Head of caudate nucleus (tissue), 42 donors: ENCODE results near the gene PDGFRB.

Source experiments
- DNase-seq, 42 donors: peaks; one replicate each; pipeline versions ENCODE4 v3.0.0 to v3.0.0-alpha.2; 2020 to 2021; ENCODE audit warnings: mixed read lengths in 7 of 42
- intact Hi-C: fragments of 100-400 bp; cut with DNase I; formaldehyde crosslinking; loops from one replicate; pipeline ENCODE4 v1.15.0; 2022

Gene PDGFRB

DNA sequence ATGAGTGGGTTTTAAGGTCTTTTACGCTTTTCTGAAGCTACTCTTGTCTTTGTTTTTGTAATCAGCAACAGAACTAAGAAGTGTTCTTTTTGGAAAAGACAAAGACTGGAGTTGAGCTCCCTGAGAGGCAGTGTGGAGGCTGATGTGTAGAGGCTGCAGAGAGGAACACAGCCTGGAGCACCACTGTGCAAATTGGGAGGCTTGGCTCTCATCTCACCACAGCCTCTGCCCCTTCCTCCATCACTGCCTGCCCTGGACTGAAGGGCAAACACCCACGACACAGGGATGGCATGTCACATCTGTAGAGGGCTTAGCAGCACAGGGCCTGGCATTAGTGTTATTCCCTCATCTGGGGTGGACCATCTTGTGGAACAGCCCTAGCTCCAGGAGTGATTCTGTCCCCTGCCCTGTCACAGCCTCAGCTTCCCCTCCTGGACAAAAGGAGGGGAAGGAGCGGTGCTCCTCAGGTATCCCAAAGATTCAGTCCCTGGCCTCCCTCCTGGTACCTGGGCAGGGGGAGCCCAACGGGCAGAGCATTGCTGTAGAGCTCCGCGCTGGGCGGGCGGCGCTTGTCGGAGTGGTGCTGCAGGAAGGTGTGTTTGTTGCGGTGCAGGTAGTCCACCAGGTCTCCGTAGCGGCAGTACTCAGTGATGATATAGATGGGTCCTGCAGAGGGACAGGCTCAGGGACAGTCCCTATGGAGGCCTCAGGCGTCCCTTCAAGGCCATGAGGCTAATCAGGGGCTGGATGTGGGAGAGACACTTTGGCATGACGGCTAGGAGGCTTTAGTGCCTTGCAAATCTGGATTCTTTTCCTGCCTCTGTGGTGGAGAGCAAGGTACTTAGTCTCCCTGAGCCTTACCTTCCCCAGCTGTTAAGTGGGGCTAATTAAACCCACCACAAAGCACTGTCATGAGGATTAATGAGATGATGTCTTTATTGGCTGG is 32.8 kb downstream of the PDGFRB start:
- intact Hi-C loops = no loop called here
- no peak for DNase-seq

DNA sequence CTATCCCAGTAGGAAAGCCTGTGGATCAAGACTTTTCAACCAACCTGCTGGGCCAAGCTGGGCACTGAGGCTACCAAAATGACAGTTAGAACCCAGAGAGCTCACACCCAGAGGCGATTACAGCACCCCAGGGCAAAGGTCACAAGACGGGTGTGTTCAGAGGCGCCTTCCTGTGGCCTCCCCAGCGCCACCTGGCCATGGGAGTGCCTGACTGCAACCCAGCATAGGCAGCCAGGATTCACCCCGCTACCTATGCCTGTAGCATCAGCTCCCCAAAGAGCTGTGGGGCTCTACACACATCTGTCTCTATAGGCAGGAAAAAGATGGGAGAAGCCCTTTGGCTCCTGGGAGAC is 33.5 kb downstream of the PDGFRB start:
- DNase-seq = no peak
- intact Hi-C loops = no loop called here

DNA sequence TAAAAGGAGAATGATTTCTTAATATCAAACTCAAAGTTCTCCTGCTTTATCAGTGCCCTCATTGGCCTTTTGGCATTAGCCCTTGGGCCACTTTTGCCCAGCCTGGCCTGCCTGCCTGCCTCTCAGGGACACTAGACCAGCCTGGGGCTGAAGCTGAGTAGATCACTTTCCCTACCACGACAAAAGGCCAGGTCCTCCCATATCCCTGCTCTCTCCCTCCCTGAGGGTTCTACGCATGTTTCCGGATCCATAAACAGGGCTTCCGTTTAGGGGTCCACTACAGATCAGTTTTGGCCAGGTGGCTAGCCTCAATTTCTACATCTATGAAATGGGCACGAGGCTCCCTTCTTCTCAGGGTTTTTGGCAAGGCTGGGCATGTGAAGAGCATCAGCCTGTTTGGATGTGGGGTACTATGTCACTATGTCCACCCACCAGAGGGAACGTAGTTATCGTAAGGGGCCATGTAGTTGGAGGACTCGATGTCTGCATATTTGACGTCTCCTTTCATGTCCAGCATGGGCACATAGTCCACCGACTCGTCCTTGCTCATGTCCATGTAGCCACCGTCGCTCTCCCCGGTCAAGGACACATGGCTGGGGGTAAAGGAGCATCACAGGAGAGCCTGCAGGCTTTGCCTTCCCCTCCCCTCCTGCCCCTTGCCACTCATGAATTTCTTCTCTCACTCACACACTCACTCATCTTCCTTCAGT is 34.0 kb downstream of the PDGFRB start:
- no peak for DNase-seq
- intact Hi-C loops = no loop called here

DNA sequence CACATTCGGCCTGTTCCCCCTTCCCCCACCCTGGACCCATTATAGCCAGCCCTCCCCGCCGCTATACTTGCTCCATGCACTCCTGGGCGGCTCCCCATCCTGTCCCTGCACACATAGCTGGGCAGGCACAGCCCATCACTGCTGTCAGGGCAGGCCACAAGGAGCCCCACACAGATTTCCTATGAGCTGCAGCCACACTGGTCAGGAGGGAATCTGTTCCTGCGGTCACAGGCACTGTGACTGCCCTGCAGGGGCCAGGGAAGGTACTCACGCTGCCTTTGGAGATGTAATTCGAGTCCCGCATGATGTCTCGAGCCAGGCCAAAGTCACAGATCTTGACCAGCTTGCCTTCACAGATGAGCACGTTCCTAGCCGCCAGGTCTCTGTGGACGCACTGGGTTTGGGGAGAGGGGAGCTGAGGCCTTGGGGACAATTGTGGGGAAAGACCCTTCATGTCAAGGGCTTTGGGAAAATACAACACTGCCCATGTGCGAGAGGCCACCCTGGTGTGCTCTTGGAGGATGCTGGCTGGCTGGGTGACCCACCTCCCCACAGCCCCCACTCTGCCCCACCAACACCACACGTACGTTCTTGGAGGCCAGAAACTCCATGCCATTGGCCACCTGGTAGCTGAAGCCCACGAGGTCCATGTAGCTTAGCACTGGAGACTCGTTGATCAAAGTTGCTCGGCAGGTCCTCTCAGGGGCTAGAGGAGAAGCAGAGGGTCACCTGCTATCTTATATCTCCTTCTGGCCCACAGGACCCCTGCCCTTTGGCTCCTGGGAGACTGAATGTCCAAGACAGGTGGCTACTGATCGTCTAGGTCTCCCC is 34.8 kb downstream of the PDGFRB start:
- intact Hi-C loops = no loop called here
- peak in 2 of 42 donors; percentile 5 to 25 for DNase-seq

DNA sequence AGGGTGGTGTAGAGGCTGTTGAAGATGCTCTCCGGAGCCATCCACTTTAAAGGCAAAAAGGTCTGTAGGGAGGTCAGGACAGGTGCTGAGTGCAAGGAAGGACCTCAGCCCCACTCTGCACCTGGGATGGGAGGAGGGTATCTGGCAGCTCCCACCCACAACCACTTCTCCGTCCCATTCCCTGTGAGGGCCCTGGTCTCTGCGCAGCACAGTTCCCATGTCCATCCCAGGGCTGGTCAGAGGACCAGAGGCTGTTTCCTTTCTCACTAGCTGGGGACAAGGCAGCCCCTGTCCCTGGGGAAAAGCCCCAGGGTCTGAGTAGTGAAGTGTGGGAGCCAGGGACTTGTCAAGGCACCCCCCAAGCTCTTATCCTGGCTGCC is 35.6 kb downstream of the PDGFRB start:
- peak in 3 of 42 donors; percentile 5 to 9 (median 7) for DNase-seq
- intact Hi-C loops = no loop called here

DNA sequence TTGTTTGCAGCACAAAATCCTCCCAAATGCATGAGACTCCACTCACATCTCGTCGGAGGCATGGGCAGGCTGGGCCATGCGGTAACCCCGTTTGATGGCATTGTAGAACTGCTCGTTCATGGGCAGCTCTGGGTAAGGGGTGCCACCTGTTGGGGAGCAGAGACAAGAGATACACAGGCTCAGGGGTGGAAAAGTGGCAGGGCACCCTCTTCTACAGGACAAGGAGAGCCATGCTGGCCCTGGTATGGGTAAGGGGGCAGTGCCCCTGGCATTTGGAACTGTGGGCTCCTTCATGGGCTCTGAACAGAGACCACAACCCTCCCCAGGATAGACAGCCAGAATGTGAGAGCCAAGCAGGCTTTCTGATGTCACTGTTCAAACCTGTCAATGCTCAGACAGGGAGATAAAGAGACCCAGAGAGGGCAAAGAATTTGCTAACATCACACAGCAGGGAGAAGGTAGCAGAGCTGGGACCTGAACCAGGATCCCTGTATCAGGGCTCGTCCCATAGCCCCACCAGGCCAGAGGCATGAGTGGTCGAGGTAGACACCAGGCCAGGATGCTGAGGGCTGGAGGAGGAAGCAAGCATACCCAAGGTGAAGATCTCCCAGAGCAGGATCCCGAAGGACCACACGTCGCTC is 36.1 kb downstream of the PDGFRB start:
- peak in 13 of 42 donors; percentile 4 to 62 (median 30) for DNase-seq
- intact Hi-C loops = no loop called here

DNA sequence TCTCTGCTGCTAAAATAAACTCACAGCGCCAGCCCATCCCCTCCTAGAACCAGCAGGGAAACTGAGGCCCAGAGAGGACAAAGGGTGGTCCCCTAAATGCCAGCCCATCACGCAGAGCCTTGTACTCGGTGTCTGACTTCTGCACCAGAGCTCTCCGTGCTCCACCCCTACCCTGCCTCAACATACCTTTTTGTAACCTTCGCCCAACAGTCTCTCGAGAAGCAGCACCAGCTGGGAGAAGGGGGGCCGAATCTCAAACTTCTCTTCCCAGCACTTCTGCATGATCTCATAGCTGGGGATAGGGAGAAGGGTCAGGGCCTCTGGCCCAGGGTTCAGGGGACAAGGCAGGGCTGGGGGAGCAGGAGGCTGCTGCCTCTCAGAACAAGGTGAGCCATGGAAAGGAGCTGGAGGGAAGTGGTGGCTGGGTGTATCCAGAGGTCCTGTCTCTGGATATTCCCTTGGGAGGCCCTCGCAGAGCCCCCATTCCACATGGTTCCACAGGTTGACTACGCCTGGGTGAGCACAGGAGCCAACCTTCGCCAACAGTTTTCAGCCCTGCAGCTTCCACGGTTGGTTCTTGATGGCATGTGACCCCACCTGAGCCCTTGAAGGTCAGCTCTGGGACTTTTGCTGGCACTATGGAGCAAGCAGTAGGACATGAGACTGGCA is 37.0 kb downstream of the PDGFRB start:
- intact Hi-C loops = no loop called here
- peak in 7 of 42 donors; percentile 2 to 18 (median 7) for DNase-seq

DNA sequence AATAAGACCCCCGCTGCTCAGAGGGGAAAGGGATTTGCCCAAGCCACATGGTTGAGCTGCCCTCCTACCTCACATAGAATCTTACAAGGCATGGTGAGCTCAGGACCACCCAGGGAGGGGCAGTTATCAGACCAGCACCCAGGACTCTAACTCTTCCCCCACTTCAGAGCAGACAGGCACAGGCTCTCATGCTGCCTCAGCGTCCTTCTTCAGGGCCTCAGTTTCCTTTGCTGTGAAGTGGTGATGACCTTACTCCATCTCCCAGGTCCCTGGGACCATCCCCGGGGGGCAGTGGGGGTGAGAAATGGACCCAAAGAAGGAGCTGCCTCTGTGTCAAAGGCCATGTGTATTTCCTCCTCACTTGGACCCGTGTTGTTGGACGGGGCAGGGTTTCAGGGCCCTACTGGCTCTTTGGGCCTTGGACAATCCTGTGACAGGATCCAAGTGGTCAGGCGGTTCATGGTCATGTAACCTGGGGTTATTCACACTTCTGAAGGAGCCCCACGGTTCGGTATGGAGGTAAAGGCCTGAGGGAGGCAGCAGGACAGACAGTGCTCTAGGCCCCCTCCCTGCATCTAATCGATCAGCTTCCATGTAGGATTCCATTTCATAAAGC is 37.6 kb downstream of the PDGFRB start:
- intact Hi-C loops = no loop called here
- peak in 6 of 42 donors; percentile 2 to 13 (median 8) for DNase-seq

DNA sequence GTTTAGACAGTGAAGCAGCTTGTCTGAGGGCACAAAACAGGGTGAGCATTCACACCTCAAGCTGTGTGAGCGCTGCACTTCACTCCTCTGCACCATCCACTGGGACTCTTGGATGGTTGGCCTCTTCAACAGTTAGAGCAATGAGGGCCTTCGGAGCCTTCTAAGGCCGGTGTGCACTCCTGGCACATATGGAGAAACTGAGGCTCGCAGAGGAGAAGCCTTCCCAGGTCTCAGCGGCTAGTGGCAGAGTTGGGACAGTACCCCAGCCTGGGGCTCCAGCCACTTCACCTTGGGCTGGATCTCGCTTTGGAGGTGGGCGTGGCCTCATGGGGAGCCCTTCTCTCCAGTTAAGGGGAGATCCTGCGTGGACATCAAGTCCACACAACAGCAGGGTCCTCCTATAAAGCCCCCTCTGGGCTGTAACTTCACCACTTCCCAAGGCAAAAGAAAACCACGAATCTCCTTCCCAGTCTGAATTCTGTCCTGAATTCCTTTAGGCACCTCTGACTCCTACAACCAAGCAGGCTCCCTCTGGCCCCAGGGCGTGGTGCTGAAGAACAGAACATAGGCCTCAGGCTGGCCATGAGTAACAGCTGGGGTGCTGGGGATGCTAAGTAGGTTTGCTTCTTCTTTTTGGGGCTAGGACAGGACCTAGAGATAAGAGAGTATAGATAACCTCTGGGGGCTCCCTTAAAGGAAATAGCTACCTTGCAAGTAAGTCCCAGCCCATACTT is 38.8 kb downstream of the PDGFRB start:
- intact Hi-C loops = no loop called here
- DNase-seq = peak in 11 of 42 donors; percentile 1 to 32 (median 10)

DNA sequence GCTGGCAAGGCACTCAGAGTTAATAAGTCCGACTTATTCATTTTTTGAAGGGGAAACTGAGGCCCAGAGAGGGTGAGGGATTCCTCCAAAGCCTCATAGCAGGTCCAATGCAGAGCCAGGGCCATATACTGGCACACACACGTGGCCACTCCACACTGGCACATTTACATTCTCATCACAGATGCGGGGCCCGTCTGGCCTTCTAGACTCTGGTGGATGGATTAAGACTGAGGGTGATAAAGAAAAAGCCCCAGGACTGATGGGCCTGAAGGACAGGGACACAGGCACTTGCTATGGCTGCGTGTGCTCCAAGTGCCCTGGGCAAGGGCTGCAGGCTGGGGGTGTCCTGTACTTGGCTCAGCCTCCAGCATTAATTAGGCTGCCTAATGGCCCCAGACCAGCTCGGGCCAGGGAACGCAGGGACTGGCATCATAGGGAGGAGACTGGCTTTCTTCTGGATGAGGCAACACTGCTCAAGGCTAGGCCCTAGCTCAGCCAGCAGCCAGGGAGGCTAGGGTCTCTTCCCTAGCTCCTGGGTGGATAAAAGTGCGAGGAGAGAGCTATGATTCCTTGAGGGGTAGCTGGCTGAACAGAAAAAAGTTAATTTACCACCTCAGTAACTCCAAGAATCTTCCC is 40.8 kb downstream of the PDGFRB start:
- peak in 20 of 42 donors; percentile 1 to 63 (median 30) for DNase-seq
- intact Hi-C loops = no loop called here

DNA sequence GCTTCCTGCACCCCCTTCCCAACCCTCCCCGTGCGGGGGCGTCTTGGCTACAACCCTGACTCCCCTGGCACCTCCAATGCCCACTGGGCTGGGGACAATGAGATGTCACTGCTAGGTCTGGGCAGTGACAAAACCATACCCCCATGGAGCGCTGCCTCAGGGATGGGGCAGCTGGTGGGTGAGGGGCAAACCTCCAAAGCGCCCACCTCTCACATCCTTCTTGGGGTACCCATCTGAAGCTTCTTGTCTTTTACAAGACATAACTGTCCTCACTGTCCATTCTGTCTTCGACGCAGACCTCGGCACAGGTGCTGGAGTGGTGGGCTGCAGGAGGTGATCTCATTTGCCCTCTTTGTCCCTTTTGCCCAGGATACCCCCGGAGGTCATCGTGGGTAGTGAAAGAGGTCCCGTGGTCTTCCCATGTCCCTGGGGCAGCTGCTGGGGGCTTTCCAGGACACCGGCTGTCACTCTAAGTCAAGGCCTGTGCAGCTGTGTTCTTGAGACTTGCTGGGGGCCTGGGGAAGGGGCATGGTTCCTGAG is 41.5 kb downstream of the PDGFRB start:
- intact Hi-C loops = no loop called here
- peak in 12 of 42 donors; percentile 3 to 38 (median 16) for DNase-seq

DNA sequence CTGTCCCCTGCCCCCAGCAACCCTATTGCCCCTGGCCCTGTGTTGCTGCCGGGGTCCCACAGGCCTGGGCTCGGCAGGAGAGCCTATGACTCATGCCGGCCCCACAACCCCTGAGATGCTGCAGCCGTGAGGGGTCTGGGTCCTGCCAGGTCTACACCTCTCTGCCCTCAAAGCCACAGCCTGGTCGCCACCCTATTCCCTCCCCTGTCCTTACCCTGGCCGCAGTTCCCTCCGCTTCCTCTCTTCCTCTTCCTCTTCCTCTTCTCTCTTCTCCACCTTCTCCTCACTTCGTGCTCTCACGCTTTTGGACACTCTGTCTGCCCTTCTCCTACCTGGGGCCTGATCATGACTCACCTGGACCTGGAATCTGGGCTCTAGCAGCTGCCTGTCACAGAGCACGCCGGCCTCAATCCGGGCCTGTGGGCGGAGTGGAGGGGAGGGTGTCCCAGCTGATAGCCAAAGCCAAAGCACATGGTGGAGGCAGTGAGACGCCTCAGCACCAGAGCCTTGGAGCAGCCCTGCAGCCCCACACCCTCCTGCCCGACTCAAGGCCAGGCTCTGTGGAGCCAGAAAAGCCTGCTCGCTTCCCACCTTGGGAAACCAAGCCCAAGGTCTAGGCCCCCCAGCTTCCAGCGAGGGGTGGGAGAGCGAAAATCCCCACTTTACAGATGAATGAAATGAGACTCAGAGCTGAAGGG is 42.4 kb downstream of the PDGFRB start:
- DNase-seq = peak in 12 of 42 donors; percentile 1 to 41 (median 20)
- intact Hi-C loops = no loop called here

DNA sequence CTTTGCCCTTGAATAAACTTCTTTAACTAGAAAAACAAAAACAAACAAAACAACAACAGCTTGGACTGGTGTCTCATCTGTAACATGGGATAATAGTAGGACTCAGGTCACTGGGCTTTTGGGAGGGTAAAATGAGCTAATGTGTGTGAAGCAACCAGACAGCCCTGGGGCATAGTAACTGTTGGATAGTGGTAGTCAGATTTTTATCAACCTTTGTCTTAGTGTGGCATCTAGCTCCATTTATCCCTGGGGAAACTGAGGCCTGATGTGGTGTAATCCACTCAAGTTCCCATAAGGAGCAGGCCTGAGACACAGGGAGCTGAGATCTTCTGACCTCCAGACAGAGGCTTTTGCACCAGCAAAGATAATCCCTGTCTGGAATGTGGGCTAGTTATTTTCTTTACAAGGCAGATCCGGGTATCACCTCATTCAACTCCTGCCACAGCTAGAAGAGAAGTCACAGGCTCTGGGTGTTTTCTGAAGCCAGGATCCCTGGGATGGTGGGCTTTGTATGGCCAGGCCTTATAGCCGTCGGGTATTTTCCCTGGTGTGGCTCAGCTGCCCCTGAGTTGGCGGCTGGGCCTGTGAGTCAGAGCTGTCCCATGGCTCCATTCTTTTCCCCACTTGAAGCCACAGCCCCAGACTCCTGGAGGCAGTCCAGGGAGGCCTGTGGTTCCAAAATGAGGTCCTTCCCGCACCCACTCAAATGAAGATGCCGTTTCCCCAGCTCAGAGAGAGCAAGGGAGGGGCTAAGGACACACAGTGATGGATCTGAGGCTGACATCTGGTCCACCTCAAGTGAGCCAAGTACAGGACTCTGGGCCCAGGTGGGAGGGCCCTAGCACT is 43.2 kb downstream of the PDGFRB start:
- intact Hi-C loops = no loop called here
- DNase-seq = peak in 8 of 42 donors; percentile 8 to 67 (median 22)

DNA sequence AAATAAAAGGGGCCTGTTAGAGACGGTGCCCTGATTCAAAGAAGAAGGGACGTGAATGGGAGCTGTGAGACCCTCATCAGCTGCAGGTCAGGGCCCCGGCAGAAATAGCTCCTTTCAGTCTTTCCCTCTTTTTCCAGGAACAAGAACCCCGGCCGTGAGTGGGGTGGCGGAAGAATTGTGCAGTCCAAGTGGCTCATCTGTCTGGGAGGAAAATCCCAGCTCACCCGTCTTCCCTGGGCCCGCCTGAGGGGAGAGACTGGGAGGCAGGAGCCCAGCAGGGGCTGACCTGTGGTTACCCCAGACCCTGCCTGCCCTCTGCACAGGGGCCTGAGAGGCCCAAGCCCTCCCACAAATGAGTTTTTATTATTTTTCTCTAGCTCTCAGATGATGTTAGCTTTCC is 44.5 kb downstream of the PDGFRB start:
- intact Hi-C loops = no loop called here
- DNase-seq = peak in 8 of 42 donors; percentile 8 to 45 (median 26)

DNA sequence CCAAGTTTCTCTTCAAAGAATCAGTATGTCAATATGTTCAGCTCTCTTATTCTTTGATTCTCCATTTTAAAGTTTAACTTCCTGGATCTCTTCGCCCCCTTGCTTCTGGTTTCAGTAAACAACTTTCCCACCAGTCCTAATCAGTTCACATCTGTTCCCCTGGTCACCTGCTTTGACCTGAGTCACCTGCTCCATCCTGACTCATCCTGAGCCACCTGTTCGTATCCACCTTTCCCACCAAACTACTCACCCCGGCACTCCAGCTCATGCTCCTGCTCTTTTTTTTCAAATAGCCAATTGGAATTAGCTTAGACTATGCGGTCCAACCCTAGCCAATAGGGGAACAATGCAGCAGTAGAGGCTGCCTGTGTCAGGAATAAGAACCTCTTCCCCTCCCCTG is 45.7 kb downstream of the PDGFRB start:
- DNase-seq = peak in 3 of 42 donors; percentile 8 to 28 (median 13)
- intact Hi-C loops = no loop called here
